Smooth muscle cell (in vitro differentiated cells): ENCODE data around the gene CA5A. TPM values are rescaled to one million over a fixed set of nuclear protein-coding genes. Genes with fewer than 3 reads are reported as not detected.

Experiments
- DNase-seq: peaks from one replicate; lab custom pipeline; 2025; ENCODE audit not compliant: unreplicated experiment; lab: John Stamatoyannopoulos, UW
- H2AFZ ChIP-seq: fragments of 200-600 bp; sonication (generic); 2 replicates; pipeline ENCODE4 v1.6.0; 2016; ENCODE audit warnings: antibody characterized with exemption, low read depth, mild to moderate bottlenecking
- H3F3A ChIP-seq: fragments of 200-600 bp; sonication (generic); 2 replicates; pipeline ENCODE4 v1.6.0; 2017; ENCODE audit warnings: antibody characterized with exemption, low read depth
- H3K27ac ChIP-seq: fragments of 200-600 bp; sonication (generic); 2 replicates; pipeline ENCODE4 v1.5.1; 2016; ENCODE audit warnings: low read depth, mild to moderate bottlenecking
- H3K27me3 ChIP-seq: fragments of 200-600 bp; sonication (generic); 2 replicates; pipeline ENCODE4 v1.6.1; 2016; ENCODE audit warnings: low read depth, mild to moderate bottlenecking
- H3K36me3 ChIP-seq: fragments of 200-600 bp; sonication (generic); 2 replicates; pipeline ENCODE4 v1.5.1; 2016; ENCODE audit warnings: low read depth
- H3K4me1 ChIP-seq: fragments of 200-600 bp; sonication (generic); 2 replicates; pipeline ENCODE4 v1.5.1; 2016; ENCODE audit warnings: low read depth
- H3K4me2 ChIP-seq: fragments of 200-600 bp; sonication (generic); 2 replicates; pipeline ENCODE4 v1.6.0; 2016; ENCODE audit warnings: mild to moderate bottlenecking
- H3K4me3 ChIP-seq: fragments of 200-600 bp; sonication (generic); 2 replicates; pipeline ENCODE4 v1.5.1; 2016; ENCODE audit warnings: mild to moderate bottlenecking
- H3K79me2 ChIP-seq: fragments of 200-600 bp; sonication (generic); 2 replicates; pipeline ENCODE4 v1.6.0; 2016; ENCODE audit warnings: low read depth, mild to moderate bottlenecking
- H3K9ac ChIP-seq: fragments of 200-600 bp; sonication (generic); 2 replicates; pipeline ENCODE4 v1.6.0; 2016; ENCODE audit warnings: low read depth
- H3K9me3 ChIP-seq: fragments of 200-600 bp; sonication (generic); replicated peaks from 2 replicates; pipeline ENCODE4 v1.5.1; 2016; ENCODE audit warnings: low read depth
- H4K20me1 ChIP-seq: fragments of 200-600 bp; sonication (generic); 2 replicates; pipeline ENCODE4 v1.6.0; 2016; ENCODE audit warnings: low read depth
- CTCF ChIP-seq: fragments of 200-600 bp; sonication (generic); IDR thresholded peaks from 2 replicates; pipeline ENCODE4 v1.5.1; 2017; ENCODE audit warnings: borderline replicate concordance, mild to moderate bottlenecking, antibody characterized with exemption; ENCODE audit not compliant: insufficient read depth, poor library complexity, severe bottlenecking
- WGBS: methylation state at CpG from one replicate; pipeline ENCODE4 v1.1.7; 2016; ENCODE audit warnings: low lambda C conversion rate; 5-methylcytosine and 5-hydroxymethylcytosine counted together
- polyA plus RNA-seq: library from polyadenylated mRNA; unstranded; fragments of >200 nt; fragmentation: Nextera tagmentation; extraction: Ambion mirVana; gene quantifications from 2 replicates; pipeline ENCODE4 v1.2.1, GENCODE V29; 2016
- total RNA-seq: library from RNA; depleted of rRNA; stranded (reverse); fragments of >200 nt; gene quantifications from 2 replicates; pipeline ENCODE4 v1.2.3, GENCODE V29; 2014

CA5A gene
- total and polyA plus RNA-seq, 2 experiments from 2014 or later: not detected

DNA sequence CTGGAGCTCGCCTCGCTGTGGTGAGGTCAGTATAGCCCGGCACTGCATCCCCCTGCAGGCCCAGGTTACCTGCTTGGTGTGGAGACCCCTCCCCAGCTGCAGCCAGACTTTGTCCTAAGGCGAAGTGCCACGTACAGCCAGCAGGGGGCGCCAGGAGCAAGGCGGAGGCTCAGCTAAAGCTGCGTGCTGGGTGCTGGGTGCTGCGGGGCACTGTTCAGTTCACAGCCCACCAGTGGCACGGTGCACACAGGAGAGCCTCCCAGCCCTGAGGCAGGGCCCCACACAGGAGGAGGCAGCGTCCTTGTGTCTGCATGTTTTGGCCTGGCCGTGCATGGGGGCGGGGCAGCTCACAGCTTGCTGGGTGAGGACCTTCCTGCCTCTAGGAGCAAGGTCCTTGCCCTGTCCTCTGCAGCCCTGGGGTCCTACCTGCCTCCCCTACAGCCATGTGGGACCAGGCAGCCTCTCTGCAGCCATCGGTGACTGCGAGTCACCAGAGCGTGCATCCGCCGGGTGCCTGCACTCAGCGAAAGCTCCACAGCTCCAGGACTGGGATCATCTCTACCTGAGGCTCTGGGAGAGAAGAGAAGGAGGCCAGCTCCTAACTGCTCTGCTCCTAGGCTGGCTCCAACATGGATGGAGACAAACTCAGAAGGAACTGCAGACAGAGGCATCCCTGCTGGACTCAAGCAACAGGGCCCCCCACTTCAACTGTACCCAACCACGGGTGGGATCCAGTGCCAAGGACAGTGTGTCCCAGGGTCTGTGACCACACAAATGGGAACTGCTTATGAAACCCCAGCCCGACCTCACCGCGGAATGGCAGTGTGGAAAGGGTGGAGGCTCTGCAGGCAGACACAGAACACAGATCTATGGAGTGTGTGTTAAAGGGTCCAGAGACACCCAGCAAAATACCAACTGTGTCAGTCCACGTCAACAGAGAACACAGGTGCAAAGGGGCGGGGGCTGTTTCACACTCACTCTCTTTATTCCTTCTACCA, 86.0 kb downstream of the CA5A start:
- H3K9ac ChIP-seq: peak overlapping the region; percentile 67
- 68% methylated on average over 25 of the region's 25 CpGs for WGBS
- no peak overlapping the region for H3K4me2 ChIP-seq
- peak; percentile 10 for DNase-seq
- H3K9me3 ChIP-seq: no peaks in the 10 kb centered on the region
- H3K36me3 ChIP-seq: no peaks in the 10 kb centered on the region
- H4K20me1 ChIP-seq: peaks cover 64% of the 10 kb centered on the region
- H3K27me3 ChIP-seq: no peaks in the 10 kb centered on the region
- peak overlapping the region; percentile 98 for H3K27ac ChIP-seq
- no peak overlapping the region for H2AFZ ChIP-seq
- TF ChIP-seq CTCF: peak; percentile 100
- no peak overlapping the region for H3K4me3 ChIP-seq
- H3F3A ChIP-seq: peaks cover 11% of the 10 kb centered on the region
- peaks cover 21% of the 10 kb centered on the region for H3K4me1 ChIP-seq
- peaks cover 74% of the 10 kb centered on the region for H3K79me2 ChIP-seq

- Histone ChIP-seq H2AFZ (no peak overlapping the region), H3K79me2 (peaks cover 74% of the 10 kb centered on the region), H3K4me1 (peaks cover 21% of the 10 kb centered on the region), H3K36me3 (no peaks in the 10 kb centered on the region), H3K9ac (no peak overlapping the region), H3K4me3 (no peak overlapping the region), H3K4me2 (no peak overlapping the region), H3K27ac (no peak overlapping the region), H3K27me3 (no peaks in the 10 kb centered on the region), H4K20me1 (peaks cover 64% of the 10 kb centered on the region), H3F3A (peaks cover 5% of the 10 kb centered on the region), H3K9me3 (no peaks in the 10 kb centered on the region)
- WGBS: 87% methylated on average over 16 of the region's 16 CpGs
- DNase-seq: no peak
- no peak for TF ChIP-seq CTCF
Observed at GRCh38 chr16:87849419-87850008, 86.8 kb downstream of the CA5A start.

DNA sequence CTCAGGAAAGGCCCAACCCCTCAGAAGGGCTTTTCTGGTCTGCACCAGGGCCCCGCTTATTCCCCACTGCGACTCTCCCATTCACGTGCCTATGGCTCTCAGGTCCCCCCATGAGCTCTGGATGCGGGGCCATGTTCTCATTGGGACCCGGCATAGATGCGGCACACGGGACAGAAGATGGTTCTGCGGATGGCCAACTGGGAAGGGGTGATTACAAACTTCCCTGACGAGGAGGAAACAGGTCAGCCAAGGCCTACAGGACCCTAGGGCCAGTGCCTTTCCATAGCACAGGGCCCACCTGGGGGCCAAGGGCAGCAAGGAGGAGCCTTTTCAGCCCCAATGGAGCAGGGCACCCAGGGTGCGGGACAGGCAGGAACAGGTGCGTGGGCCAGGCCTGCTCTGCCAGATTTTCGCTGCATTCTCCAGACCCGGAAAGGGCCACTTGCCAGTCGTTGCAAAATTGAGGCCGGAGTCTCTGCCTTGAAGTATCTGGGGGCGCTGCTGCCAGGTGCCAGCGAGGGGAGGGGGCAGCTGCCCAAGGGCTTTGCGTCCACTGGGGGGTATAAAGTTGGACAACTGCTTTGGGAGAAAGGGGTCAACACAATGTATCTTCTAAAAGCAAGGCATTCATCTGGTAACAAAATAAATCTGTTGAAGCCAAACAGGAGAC, 87.5 kb downstream of the CA5A start:
- Histone ChIP-seq H3K36me3 (no peaks in the 10 kb centered on the region), H2AFZ (no peak overlapping the region), H3K79me2 (peaks cover 81% of the 10 kb centered on the region), H3K4me2 (no peak overlapping the region), H3K27me3 (no peaks in the 10 kb centered on the region), H3K9me3 (no peaks in the 10 kb centered on the region), H3K4me1 (peaks cover 20% of the 10 kb centered on the region), H4K20me1 (peaks cover 71% of the 10 kb centered on the region), H3K4me3 (no peak overlapping the region), H3F3A (peaks cover 5% of the 10 kb centered on the region), H3K27ac (no peak overlapping the region), H3K9ac (no peak overlapping the region)
- no peak for TF ChIP-seq CTCF
- WGBS: 84% methylated on average over 18 of the region's 18 CpGs
- no peak for DNase-seq
